CD1c-positive myeloid dendritic cell (primary cell): Measurements from ENCODE around the gene TPK1.
"Not testable (repeated sequence)": the region's sequence is repeated elsewhere in the genome, so short reads cannot be mapped to it uniquely, and the experiment has no call there.

Experiments
- DNase-seq: peaks from one replicate; pipeline ENCODE4 v3.0.0-alpha.2; 2016; ENCODE audit errors: extremely low spot score

TPK1 gene

DNA sequence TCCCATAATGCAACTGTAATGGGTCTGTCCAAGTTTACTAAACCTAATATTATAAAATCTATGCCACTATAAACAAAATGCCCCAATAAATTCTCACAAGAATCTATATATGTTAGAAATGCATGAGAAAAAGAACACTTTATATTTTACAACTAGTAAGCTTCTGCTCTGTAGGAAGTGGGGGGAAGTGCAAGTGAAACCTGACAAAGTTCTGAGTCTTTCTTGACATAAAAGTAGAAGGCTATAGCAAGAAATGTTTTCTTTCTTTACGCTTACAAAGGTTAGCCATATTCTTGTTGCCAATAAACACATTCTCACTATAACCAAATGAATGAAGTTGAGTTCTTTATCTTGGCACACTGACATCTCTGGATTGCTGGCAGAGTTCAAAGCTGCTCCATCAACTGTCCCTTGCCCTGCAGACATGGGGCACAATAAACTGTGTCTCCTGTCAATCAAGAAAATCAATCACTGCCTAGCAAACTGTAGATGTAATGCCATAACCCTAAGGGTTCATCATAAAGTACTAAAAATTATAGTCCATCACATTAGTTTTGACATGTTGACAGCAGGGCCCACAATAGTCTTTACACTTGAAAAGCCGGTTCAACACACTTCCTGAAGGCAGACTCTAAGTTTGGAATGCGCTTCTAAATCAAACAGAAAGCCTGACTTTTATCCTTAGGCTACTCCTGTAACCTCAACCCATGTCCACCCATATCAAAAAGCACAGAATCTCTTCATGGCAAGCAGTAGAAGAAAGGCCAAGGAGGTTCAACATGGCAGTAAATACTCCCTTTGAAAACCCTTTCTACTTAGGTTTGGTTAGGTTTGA, 58.6 kb downstream of the TPK1 start:
- DNase-seq: no peak

DNA sequence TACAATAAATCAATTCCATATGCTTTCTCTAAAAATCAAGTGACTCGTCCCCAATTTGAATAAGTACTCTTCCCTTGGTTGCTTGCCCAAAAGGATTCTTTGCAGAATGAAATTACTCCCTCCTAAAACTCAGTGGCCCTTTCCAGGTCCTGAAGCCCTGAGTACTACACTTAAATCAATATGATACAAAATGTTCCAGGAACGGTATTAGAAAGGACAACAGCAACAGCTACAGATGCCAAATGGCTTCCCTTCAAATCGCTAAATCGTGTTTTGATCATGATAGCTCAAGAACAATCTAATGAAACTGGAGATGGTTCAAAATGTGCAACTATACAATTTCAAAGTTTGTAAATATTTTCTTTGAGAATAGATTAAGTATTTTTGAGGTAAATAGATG, 59.4 kb downstream of the TPK1 start:
- no peak for DNase-seq

DNA sequence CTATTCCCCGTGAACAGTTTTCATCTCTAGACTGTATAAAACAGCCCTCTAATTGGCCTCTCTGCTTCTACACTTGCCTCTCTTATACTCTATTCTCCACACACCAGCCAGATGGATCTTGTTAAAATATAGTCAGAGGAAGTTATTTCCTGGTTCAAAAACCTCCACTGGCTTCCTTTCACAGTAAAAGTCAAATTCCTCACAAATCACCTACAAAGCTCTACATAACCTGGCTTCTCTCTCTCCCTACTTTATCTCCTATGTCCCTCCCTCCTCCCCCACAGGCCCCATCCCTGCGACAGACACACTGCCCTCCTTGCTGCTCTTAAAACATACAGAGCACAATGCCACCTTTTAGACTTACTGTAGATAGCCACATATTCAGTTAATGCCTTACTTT, 60.1 kb downstream of the TPK1 start:
- DNase-seq: no peak

DNA sequence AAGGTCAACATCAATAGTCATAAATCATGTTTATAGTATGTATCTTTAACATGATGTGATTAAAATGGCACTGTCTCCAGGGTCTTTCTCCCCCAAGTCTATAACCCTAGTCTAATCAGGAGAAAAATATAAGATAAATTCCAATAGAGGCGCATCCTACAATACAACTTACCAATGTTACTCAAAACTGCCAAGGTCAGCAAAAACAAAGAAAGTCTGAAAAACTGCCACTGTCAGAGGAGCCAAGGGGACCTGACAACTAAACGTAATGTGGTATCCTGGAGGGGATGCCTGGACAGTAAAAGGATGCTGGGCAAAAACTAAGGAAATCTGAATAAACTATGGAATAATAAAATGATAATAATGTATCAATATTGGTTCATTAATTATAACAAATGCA, 63.9 kb downstream of the TPK1 start:
- DNase-seq: no peak

DNA sequence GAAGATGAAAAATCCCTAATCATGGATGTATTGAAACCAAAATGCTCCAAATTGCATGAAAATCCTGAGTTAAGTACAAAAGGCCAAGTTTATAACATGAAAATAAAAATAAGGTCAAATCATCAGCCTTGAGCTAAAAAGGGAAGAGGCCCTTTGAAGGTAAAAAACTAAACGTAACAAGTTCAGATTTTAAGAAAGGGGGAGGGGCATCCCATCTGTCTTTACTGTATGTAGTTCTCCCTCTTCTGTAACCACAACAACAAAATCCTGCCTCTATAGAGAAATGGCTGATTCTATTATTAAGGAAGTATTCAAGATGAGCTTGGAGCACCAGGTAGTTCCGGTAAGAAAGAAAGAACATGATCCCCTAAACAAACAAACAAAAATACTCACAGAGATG, 64.7 kb downstream of the TPK1 start:
- no peak for DNase-seq

DNA sequence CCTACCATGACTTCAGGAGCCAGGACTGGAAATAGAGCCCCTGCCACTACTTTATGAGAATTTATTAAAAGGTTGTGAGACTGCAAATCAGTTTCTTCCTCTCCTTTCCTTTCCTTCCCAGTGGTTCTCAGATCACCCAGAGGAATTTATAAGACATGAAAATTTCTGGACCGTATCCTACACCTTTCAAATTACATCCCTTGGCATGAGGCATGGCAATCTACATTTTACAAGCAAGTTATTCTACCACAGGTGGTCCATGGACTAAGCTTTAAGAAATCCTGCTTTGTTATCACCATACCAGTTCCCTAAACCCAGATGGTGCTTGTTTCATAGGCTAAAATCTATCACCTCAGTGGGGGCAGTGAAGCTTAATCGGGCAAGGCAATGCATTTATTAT, 66.5 kb downstream of the TPK1 start:
- DNase-seq: no peak

DNA sequence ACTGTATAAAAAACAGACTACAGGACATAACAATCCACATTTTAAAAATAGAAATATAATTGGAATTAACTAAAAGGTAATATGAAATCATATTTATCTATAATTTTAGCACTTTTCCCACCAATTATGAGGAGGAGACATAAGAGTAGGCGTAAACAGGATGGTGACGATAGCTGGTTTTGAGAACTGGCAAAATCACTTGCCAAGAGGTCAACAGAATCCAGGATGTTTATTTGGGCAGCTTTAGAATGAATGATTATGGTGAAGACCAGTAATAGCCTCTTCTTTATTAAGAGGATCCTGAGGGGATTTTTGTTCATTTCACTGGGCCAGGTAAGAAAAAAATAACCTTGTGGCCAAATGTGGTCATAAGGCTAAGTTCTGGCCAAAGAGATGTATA, 67.2 kb downstream of the TPK1 start:
- DNase-seq: no peak

DNA sequence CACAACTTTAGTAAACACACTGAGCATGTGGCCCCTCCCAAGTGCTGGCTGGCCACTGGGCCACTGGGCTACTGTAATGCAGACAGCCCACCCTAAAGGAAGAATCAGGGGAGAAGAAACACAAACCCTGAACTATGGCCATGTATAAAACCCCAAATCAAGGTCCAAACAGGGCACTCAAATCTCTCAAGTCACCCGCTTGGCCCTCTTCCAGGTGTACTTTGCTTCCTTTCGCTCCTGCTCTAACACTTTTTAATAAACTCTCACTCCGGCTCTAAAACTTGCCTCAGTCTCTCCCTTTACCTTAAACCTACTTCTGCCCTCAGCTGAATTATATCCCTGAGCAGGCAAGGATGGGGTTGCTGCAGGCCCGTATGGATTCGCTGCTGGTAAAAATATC, 72.6 kb downstream of the TPK1 start:
- no peak for DNase-seq

DNA sequence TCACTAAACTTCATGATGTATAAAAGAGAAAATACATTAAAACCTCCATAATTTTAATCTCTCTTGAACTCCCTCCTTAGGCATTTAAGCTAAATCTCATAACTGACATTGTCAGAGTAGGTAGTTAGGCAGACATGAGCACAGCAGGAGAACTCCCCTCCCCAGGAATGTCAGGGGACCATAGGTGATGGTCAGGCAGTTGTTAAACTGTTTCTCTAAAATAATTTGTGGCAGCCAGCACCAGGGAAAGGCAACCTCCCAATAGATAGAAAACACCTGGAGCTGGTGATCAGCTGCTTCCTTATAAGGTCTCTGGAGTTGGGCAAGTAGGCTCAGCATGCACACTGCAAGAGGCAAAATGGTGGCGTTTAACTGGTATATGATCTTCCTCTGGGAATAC, 73.0 kb downstream of the TPK1 start:
- DNase-seq: no peak

DNA sequence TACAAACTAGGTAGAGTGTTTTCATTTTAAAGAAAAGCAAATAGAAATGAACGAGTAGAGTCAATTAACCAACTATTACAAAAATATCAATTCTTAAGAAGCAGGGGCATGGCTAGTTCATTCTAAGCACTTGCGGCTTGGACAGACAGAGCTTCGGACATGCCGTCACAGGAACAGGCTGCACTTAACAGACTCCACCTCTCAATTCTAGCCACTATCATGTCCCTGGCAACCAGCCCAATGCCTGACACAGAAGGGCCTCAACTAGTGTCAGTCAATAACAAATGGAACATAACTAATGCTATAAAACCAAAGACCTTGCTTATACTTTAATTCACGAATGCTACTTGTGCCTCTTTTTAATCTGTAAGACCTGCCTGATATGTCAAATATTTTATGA, 74.4 kb downstream of the TPK1 start:
- DNase-seq: no peak

DNA sequence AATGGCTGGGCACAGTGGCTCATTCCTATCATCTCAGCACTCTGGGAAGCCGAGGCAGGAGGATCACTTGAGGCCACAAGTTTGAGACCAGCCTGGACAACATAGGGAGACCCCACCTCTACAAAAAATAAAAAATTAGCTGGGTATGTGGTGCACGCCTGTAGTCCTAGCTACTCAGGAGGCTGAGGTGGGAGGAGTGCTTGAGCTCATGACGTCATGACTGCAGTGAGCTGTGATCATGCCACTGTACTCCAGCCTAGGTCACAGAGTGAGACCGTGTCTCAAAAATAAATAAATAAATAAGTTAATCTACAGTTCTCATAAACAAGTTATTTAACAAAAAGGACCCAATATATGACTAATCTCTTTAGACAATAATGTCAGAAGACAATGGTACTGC, 76.2 kb downstream of the TPK1 start:
- no peak for DNase-seq

DNA sequence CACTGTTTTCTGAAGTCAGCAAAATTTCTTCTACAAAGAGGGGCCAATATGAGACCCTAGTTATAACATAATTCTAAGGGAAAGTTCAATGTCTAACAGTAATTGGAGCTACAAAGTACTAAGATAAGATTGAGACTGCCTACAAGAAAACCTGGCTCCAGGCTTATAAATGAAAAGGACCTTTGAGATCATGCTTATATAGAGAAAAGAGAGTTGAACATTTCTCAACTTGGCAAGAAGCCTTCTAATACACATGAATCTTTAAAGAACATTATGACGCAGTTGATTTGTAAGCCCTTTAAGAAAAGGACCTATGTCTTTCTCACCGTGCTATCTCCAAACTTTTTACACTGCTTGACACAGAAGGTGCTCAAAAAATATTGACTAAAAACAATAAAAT, 87.9 kb downstream of the TPK1 start:
- no peak for DNase-seq

DNA sequence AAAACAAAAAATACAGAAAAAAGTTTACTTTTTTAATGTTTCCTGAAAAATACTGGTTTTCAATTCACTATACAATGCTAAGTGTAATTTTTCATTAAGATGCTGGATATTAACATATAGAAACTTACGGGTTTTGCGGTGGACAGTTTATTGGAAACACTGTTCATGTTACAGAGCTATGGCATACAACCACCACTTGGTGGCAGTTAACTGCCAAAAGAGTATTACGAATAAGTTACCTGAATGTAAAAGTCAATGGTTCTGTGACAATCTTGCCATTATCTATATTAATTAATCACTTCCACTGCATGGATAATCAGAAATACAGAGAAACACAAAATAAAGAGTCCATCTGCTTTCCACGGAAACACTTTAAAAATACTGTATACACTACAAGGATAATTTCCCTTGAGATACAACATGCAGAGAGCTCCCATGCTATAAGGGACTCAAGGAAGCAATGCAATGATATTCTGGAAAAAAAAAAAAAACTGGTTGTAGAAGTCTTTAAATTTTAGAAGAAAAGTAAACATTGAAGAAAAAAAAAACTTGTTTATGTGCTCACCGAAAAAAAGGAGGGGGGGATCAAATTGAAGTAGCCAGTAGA, 97.0 kb downstream of the TPK1 start:
- DNase-seq: peak; percentile 29

DNA sequence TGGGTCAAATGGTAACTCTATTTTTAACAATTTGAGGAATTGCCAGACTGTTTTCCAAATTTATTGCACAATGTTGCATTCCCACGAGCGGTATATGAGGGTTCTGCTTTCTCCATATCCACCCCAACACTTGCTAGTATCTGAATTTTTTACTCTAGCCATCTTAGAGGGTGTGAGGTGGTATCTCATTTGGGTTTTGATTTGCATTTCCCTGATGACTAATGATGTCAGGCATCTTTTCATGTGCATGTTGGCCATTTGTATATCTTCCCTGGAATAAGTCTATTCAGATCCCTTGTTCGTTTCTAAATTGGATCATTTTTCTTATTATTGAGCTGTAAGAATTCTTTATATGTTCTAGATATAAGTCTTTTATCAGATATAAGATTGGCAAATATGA, 97.7 kb downstream of the TPK1 start:
- no peak for DNase-seq

DNA sequence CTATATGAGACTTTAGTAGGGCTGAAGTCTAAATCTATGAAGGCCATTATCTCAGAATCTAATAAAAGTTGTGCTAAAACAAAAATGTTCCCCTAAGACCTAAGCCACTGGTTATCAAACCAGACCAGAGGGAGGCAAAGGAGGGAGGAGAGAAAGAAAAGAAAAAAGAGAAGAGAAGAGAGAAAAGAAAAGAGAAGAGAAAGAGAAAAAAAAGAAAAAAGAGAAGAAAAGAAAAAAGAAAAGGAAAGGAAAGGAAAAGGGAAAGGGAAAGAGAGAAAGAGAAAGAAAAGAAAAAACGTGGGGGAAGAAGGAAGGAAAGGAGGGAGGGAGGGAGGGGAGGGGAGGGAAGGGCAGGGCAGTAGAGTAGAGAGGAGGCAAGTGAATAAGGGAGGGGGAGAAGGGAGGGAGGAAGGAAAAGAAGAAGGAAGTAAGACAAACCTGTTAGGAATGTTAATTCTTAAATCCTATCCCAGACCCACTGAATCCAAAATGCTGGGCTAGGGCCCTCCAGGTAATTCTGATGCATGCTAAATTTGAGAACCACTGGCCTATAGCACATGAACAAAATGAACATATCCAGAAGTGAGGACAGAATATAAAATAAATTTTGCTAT, 98.9 kb downstream of the TPK1 start:
- DNase-seq: no peak

DNA sequence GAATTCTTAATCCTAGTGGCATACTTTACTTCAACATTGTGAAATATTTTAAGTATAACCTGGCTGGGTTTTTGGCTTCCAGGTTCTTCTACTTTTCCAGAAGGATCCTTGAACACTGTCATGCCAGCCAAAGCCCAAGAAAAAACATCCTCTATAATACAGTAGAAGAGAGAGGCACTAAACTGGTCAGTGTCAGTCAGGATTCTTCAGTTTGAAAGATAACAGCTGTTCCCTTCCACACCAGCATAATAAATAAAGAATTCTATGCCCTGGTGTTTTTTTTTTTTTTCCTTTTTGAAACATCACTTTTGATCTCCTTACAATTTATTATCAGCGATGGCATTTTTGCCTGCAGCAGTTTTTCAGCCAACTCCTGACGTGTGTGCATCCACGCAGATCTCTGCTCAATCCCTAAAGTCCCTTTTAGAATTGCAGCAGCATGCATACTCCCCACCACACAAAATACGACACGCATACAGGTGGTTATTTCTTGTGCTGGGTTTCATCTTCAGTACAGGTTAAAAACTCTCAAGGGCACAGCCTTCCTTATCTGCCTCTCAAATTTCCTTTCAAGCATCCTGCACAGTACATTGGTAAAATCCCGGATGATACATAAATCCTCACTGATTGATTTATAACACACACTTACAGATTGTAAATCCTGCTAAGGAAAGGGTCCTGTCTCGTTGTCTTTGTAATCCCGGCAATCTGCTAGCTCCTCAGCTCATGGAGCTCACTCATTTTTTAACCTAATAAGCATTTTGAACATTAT, 100.2 kb downstream of the TPK1 start:
- DNase-seq: no peak

DNA sequence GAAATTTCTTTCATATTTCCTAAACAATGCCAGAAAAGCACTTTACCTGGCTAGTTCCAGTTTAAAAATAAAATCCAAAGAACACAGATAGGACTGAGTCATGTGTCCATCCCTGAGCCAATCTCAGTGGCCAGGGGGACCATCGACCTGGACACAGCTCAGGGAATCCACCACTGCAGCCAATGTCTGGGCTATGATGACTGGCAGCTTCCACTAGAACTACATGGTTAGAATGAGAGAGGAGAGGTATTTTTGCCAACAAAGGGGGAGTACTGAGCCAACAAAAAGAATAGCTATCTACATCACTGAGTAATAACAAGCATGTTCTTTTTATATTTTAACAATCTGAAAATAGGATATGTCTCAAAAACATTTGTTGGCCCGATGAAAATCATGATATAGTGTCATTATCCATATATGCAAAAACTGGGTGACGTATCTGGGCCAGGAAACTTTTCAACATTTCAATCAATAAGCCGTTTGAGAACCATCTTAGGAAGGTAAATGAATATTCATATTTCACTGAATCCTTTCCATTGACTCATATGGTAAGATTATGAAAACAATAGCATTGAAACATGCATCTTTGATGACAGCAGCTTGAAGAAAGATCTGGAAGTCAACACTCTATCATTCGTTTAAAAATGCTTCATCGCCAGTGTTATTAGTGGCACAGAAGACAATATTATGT, 104.0 kb downstream of the TPK1 start:
- DNase-seq: no peak

DNA sequence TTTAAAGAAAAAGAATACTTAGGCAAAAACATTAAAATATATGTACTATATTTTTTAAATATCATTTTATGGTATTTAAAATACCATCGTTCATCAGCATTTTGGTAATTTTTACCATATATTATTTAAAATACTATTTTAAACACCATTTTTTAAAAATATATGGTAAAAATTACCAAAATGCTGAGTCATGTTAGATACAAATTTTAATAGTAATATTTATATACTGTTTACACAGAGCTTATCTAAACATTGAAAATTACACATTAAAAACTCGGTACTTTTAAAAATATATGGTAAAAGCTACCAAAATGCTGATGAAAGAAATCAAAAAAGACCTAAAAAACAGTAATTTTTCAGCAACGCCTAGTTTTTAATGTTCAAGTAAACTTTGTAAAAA, 105.6 kb downstream of the TPK1 start:
- DNase-seq: no peak

DNA sequence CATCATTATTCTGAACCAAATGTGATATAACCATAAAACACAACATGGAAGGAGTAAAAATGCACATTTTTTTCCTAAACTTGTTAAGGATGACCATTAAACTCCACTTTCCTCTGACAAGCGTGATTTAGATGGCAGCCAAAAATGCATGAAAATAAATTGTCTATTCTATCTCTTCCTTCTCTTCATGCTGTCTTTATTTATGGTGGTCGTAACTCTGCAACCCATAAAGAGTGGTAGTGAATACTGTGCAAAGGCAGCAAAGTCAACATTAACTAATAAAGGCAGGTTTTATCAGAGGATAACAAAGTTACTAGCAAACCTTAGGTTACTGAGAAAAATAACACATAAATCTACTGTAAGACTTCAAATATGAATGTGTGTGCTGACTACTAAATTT, 106.6 kb downstream of the TPK1 start:
- DNase-seq: no peak

DNA sequence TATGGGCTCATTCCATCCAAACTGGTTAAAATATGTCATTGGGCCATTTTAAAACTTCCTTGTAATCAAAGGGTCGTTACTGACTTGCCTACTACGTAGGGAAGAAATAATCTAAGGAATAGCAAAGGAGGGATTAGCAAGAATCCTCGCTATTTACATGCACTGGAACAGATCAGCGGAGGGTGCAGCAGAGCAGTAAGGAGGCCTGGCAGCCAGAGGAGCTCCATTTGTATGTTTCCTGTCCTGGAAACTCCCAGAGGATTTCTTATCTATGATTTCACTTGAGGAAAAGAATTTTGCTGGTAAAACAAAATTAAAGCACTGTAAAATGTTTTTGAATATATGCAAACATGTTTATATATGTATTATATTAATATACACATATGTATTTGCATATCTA, 107.3 kb downstream of the TPK1 start:
- no peak for DNase-seq

DNA sequence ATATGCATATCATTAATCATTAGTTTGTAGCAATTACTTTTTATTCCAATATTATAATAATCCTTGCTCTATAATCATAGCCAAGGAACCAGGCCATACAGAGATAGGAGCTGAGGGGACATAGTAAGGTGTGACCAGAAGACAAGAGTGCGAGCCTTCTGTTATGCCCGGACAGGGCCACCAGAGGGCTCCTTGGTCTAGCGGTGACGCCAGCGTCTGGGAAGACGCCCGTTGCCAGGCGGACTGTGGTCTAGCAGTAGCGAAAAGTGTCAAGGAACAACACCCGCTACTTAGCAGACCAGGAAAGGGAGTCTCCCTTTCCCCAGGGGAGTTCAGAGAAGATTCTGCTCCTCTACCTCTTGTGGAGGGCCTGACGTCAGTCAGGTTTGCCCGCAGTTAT, 109.0 kb downstream of the TPK1 start:
- not testable (repeated sequence) for DNase-seq

DNA sequence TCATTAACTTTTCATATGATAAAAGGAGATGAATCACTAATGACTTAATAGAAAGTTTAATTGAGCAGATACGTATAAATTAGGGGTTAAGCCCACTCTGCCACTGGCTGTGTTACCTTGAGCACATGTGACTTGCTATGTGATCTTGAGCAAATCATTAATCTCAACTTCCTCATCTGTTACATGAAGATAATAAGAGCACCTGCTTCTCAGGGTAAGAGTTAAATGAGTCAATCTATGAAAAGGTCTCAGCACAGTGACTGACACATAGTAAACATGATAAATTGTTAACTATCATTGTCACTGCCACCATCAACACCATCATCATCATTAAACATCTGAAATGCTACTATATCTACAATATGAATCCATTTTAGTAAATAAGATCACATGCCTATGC, 110.8 kb downstream of the TPK1 start:
- no peak for DNase-seq
